A549 (cell line): ENCODE measurements around the gene TYR.
"Not testable (repeated sequence)": the region's sequence is repeated elsewhere in the genome, so short reads cannot be mapped to it uniquely, and the experiment has no call there.

Experiments
- BCL3 ChIP-seq: fragments of >200 bp; sonication (Bioruptor Twin); formaldehyde crosslinking; IDR thresholded peaks from 3 replicates; pipeline ENCODE4 v1.6.1; 2016
- CEBPB ChIP-seq, 2 experiments: fragments of >200 bp in 1 of 2; sonication (Bioruptor Twin) in 1 of 2; formaldehyde crosslinking in 1 of 2; IDR thresholded peaks; 2 replicates each; pipeline ENCODE4 v1.6.1; 2012 to 2016
- CTCF ChIP-seq: fragments of >200 bp; sonication (Bioruptor Twin); formaldehyde crosslinking; IDR thresholded peaks from 3 replicates; pipeline ENCODE4 v1.5.1; 2016
- EP300 ChIP-seq, 2 experiments: fragments of >200 bp; sonication (Bioruptor Twin); formaldehyde crosslinking; IDR thresholded peaks; 2 replicates in 1 of 2; 3 replicates in 1 of 2; pipeline ENCODE4 v1.6.1; 2016 to 2017
- FOSL2 ChIP-seq, 2 experiments: fragments of 450-650 bp in 1 of 2; fragments of >200 bp in 1 of 2; sonication (Bioruptor Twin) in 1 of 2; formaldehyde crosslinking; IDR thresholded peaks; 2 replicates each; pipeline versions ENCODE4 v1.5.0 to v1.6.1; 2016 to 2020; ENCODE audit warnings: mild to moderate bottlenecking in 1 of 2, moderate library complexity in 1 of 2
- JUN ChIP-seq, 2 experiments: fragments of >200 bp; sonication (Bioruptor Twin); formaldehyde crosslinking; IDR thresholded peaks; 2 replicates in 1 of 2; 3 replicates in 1 of 2; pipeline ENCODE4 v1.6.1; 2016 to 2017
- MAFK ChIP-seq: fragments of 450-650 bp; IDR thresholded peaks from 2 replicates; pipeline ENCODE4 v1.6.1; 2014; ENCODE audit not compliant: partially characterized antibody
- MAX ChIP-seq: IDR thresholded peaks from 2 replicates; pipeline ENCODE4 v1.6.1; 2012
- MYC ChIP-seq: IDR thresholded peaks from 2 replicates; pipeline ENCODE4 v1.6.1; 2012; ENCODE audit warnings: mild to moderate bottlenecking, inconsistent platforms, low read length, improper control_type of control experiment, borderline replicate concordance
- POLR2A ChIP-seq: IDR thresholded peaks from 2 replicates; pipeline ENCODE4 v1.6.1; 2012; ENCODE audit warnings: mild to moderate bottlenecking, low read length
- RAD21 ChIP-seq, 2 experiments: fragments of >200 bp in 1 of 2; sonication (Bioruptor Twin) in 1 of 2; formaldehyde crosslinking in 1 of 2; IDR thresholded peaks in 1 of 2; conservative IDR thresholded peaks in 1 of 2; 2 replicates in 1 of 2; 3 replicates in 1 of 2; pipeline ENCODE4 v1.6.1; 2012 to 2018; ENCODE audit warnings: inconsistent platforms in 1 of 2
- TP53 ChIP-seq: fragments of 250-450 bp; sonication (Bioruptor Pico); IDR thresholded peaks from 2 replicates; pipeline ENCODE4 v1.5.0; 2021; ENCODE audit warnings: mild to moderate bottlenecking, moderate library complexity

GRCh38 chr11:89342880-89343572 lies 165.4 kb downstream of the TYR start:
- not testable (repeated sequence) for TF ChIP-seq RAD21 (conservative IDR thresholded peaks at IDR 0.05 in 1 of 2, IDR thresholded peaks at IDR 0.05 in 1 of 2); CTCF; BCL3; JUN (IDR thresholded peaks at IDR 0.05); FOSL2 (IDR thresholded peaks at IDR 0.05); FOSL2 (CRISPR knock-in tag; IDR thresholded peaks at IDR 0.05); CEBPB (IDR thresholded peaks at IDR 0.05); POLR2A; EP300 (IDR thresholded peaks at IDR 0.05); MYC; MAFK; TP53 (CRISPR knock-in tag); MAX
